Endothelial cell of umbilical vein (primary cell): ENCODE results near the gene TCF7L2.

Source experiments
- CTCF ChIP-seq, 2 donors: IDR thresholded peaks; 1 replicate in 1 of 2; 2 replicates in 1 of 2; pipeline ENCODE4 v1.5.1; 2011; ENCODE audit warnings: low read length in 2 of 2, mild to moderate bottlenecking in 2 of 2, moderate library complexity in 2 of 2, control low read depth in 1 of 2, inconsistent platforms in 1 of 2, low read depth in 1 of 2; ENCODE audit not compliant: insufficient read depth in 1 of 2; ENCODE audit errors: extremely low read depth in 1 of 2
- EZH2 ChIP-seq: IDR thresholded peaks from 2 replicates; pipeline ENCODE4 v1.6.1; 2012; ENCODE audit warnings: borderline replicate concordance, low read depth, mild to moderate bottlenecking, moderate library complexity, low read length, inconsistent platforms; ENCODE audit not compliant: severe bottlenecking
- MAX ChIP-seq: IDR thresholded peaks from 2 replicates; pipeline ENCODE4 v1.6.1; 2011; ENCODE audit not compliant: insufficient read depth, insufficient read length
- POLR2A ChIP-seq: IDR thresholded peaks from 2 replicates; pipeline ENCODE4 v1.6.1; 2012; ENCODE audit warnings: low read depth, mild to moderate bottlenecking, control low read depth, low read length
- POLR2AphosphoS5 ChIP-seq: IDR thresholded peaks from 2 replicates; pipeline ENCODE4 v1.6.1; 2012; ENCODE audit warnings: low read depth, mild to moderate bottlenecking, control low read depth, low read length, moderate library complexity; ENCODE audit not compliant: insufficient read depth

GRCh38 chr10:112949875-112950507 is at the start of gene TCF7L2:
- TF ChIP-seq CTCF (IDR thresholded peaks at IDR 0.05; ENCODE audit: extremely low read depth in 1 of 2, insufficient read depth in 1 of 2, low read depth in 1 of 2, low read length in 2 of 2), result peak in 1 of 2 donors; percentile 6
- no peak for TF ChIP-seq POLR2AphosphoS5
- TF ChIP-seq POLR2A, result no peak
- no peak for TF ChIP-seq EZH2
- no peak for TF ChIP-seq MAX
